CD4-positive, alpha-beta T cell (primary cell): ENCODE measurements around the gene GPX4. TPM values are rescaled to one million over a fixed set of nuclear protein-coding genes. Genes with fewer than 3 reads are reported as not detected.

Experiments used
- ATAC-seq: fragments of 200-7000 bp; cut with Tn5 transposase; one replicate; pipeline ENCODE4 v1.10.0; 2022; ENCODE audit warnings: mild to moderate bottlenecking; ENCODE audit not compliant: poor library complexity
- CTCF ChIA-PET: fragments of 350-600 bp; sonication (Branson Sonifier 250); formaldehyde crosslinking; loops from one replicate; lab custom pipeline; 2021; ENCODE audit warnings: antibody characterized with exemption, inconsistent platforms; lab: Charles Lee
- POLR2A ChIA-PET: fragments of 350-600 bp; sonication (Branson Sonifier 250); formaldehyde crosslinking; loops from one replicate; lab custom pipeline; 2021; ENCODE audit warnings: antibody characterized with exemption, inconsistent platforms; lab: Charles Lee
- DNase-seq, 14 experiments: peaks; one replicate each; pipeline ENCODE4 v3.0.0-alpha.2; 2013 to 2020; ENCODE audit warnings: mixed read lengths in 2 of 14
- H3K27ac ChIP-seq, 2 donors: one replicate each; pipeline versions ENCODE4 v1.5.1 to v1.7.0; 2013; ENCODE audit warnings: low read length in 2 of 2, low read depth in 1 of 2, mild to moderate bottlenecking in 1 of 2
- H3K27me3 ChIP-seq, 2 experiments: 1 replicate in 1 of 2; 2 replicates in 1 of 2; pipeline versions ENCODE4 v1.6.1 to v1.7.0; 2013; ENCODE audit warnings: low read length in 2 of 2, control low read depth in 1 of 2, mild to moderate bottlenecking in 1 of 2, moderate library complexity in 1 of 2; ENCODE audit not compliant: insufficient read depth in 2 of 2, control insufficient read depth in 1 of 2
- H3K36me3 ChIP-seq: one replicate; pipeline ENCODE4 v1.6.1; 2013; ENCODE audit warnings: low read length, control low read depth; ENCODE audit not compliant: insufficient read depth
- H3K4me1 ChIP-seq: one replicate; pipeline ENCODE4 v1.6.1; 2013; ENCODE audit warnings: low read length, control low read depth; ENCODE audit not compliant: insufficient read depth
- H3K4me3 ChIP-seq: one replicate; pipeline ENCODE4 v1.5.1; 2013; ENCODE audit warnings: mild to moderate bottlenecking, low read length, moderate library complexity
- H3K9me3 ChIP-seq, 2 experiments: 1 replicate in 1 of 2; 2 replicates in 1 of 2; pipeline versions ENCODE4 v1.6.1 to v1.7.0; 2013; ENCODE audit warnings: low read length in 2 of 2, mild to moderate bottlenecking in 2 of 2, control low read depth in 1 of 2, moderate library complexity in 1 of 2; ENCODE audit not compliant: control insufficient read depth in 1 of 2, insufficient read depth in 1 of 2
- H3K27ac Mint-ChIP-seq: one replicate; pipeline ENCODE4 v1.8.0; 2020; ENCODE audit warnings: mixed read lengths
- H3K27me3 Mint-ChIP-seq: one replicate; pipeline ENCODE4 v1.8.0; 2021; ENCODE audit warnings: mixed read lengths
- H3K36me3 Mint-ChIP-seq: one replicate; pipeline ENCODE4 v1.8.0; 2021; ENCODE audit warnings: low read depth, mixed read lengths
- H3K4me1 Mint-ChIP-seq: one replicate; pipeline ENCODE4 v1.8.0; 2021; ENCODE audit warnings: low read depth, mixed read lengths
- H3K4me3 Mint-ChIP-seq: one replicate; pipeline ENCODE4 v1.8.0; 2020; ENCODE audit warnings: mild to moderate bottlenecking, mixed read lengths
- H3K9me3 Mint-ChIP-seq: one replicate; pipeline ENCODE4 v1.8.0; 2020; ENCODE audit warnings: mixed read lengths
- intact Hi-C, 2 experiments: fragments of 100-400 bp; cut with DNase I in 1 of 2; cut with micrococcal nuclease in 1 of 2; formaldehyde crosslinking; loops; one replicate each; pipeline versions ENCODE4 v1.15.1 to v1.9.0; 2023 to 2025; cut with DNase I, micrococcal nuclease
- total RNA-seq, 174 experiments: library from RNA in 2 of 174; stranded (reverse) in 2 of 174; gene quantifications; one replicate each; pipeline ENCODE4 v1.2.3 and lab custom pipeline; 2021 to 2026
- TF ChIP-seq, protein P1 (sequence below): fragments of 200-600 bp; IDR thresholded peaks from one replicate; pipeline ENCODE4 v1.8.0; 2022; ENCODE audit warnings: antibody characterized with exemption, mild to moderate bottlenecking

The GPX4 gene
- total RNA-seq, 2 experiments from 2014 or later = 174 to 175 TPM

DNA sequence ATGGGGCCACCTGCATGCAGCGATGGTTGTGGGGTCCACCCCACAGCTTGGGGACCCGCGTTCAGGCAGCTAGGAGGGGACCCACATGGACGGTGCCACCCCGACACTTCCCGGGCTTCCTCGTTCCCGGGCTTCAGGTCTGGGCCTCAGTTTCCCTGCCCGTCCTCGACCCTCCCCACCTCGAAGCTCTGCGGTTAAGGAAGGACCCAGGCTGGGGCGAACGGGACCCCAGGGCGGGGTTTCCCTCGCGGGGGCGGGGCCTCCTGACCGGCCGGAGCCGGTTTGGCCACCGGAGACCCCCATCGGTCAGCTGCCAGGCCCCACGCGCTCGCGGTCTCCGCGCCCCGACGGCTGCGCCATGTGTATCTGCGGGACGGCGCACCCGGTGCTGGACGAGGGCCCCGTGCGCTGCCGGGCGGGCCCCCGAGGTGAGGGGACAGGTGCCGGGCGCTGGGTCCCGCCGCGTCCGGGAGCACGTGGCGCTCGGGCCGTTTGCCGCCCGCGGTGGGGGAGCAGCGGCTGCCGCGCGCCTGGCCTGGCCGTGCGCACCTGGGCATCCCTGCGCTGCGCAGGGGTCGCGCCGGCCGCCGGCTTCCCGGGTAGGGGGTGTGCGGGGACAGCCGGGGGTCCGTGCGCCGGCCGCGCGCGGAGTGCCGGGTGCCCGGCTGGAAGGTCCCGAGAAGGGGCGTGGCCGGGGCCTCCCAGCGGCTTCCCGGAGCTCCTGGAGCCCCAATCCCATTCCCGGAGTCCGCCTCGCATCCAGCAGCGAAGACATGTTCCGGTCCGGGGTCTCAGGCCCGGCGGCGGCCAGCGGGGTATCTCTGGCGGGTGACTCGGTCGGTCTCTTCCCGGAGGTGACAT is 32.6 kb upstream of the GPX4 start:
- Mint-ChIP-seq H3K27me3 (no peaks in the 10 kb centered on the region), H3K4me1 (peaks cover 59% of the 10 kb centered on the region), H3K27ac (peak overlapping the region; percentile 98), H3K9me3 (no peaks in the 10 kb centered on the region), H3K4me3 (peak overlapping the region; percentile 86), H3K36me3 (peaks cover 67% of the 10 kb centered on the region)
- peaks cover 85% of the 10 kb centered on the region for H3K4me1 ChIP-seq
- CTCF ChIA-PET = no interaction called here
- intact Hi-C loops = no loop called here
- H3K9me3 ChIP-seq = no peaks in the 10 kb centered on the region
- POLR2A ChIA-PET = interaction anchor here (2.2 to 21.0 kb wide), 4 partner anchors 11 to 43 kb away, joined by 6 to 1253 read pairs (median 81); partner anchors contain the start of gene ABCA7
- H3K27me3 ChIP-seq = no peaks in the 10 kb centered on the region
- DNase-seq = no peak
- H3K4me3 ChIP-seq = peak overlapping the region; percentile 5
- TF ChIP-seq, protein P1, sequence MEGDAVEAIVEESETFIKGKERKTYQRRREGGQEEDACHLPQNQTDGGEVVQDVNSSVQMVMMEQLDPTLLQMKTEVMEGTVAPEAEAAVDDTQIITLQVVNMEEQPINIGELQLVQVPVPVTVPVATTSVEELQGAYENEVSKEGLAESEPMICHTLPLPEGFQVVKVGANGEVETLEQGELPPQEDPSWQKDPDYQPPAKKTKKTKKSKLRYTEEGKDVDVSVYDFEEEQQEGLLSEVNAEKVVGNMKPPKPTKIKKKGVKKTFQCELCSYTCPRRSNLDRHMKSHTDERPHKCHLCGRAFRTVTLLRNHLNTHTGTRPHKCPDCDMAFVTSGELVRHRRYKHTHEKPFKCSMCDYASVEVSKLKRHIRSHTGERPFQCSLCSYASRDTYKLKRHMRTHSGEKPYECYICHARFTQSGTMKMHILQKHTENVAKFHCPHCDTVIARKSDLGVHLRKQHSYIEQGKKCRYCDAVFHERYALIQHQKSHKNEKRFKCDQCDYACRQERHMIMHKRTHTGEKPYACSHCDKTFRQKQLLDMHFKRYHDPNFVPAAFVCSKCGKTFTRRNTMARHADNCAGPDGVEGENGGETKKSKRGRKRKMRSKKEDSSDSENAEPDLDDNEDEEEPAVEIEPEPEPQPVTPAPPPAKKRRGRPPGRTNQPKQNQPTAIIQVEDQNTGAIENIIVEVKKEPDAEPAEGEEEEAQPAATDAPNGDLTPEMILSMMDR = no peak
- H3K36me3 ChIP-seq = peaks cover 75% of the 10 kb centered on the region
- peak overlapping the region in 1 of 2 donors; percentile 74 for H3K27ac ChIP-seq
- no peak for ATAC-seq

- Histone ChIP-seq H3K27me3 (no peaks in the 10 kb centered on the region), H3K27ac (peak overlapping the region; percentile 49 to 74), H3K4me3 (no peak overlapping the region), H3K9me3 (no peaks in the 10 kb centered on the region), H3K36me3 (peaks cover 78% of the 10 kb centered on the region), H3K4me1 (peaks cover 88% of the 10 kb centered on the region)
- Mint-ChIP-seq H3K27ac (peak overlapping the region; percentile 98), H3K36me3 (peaks cover 78% of the 10 kb centered on the region), H3K27me3 (peaks cover 4% of the 10 kb centered on the region), H3K4me1 (peaks cover 63% of the 10 kb centered on the region), H3K9me3 (no peaks in the 10 kb centered on the region), H3K4me3 (peak overlapping the region; percentile 86)
- DNase-seq = no peak
- ChIA-PET POLR2A (interaction anchor here (0.7 to 21.0 kb wide), 8 partner anchors 0 to 203 kb away, joined by 3 to 1253 read pairs (median 5); partner anchors contain the start of genes ABCA7, ARHGAP45, CIRBP and FAM174C), CTCF (no interaction called here)
- intact Hi-C loops = no loop called here
- TF ChIP-seq, protein P1 = no peak
- no peak for ATAC-seq
These were observed 31.3 kb upstream of the GPX4 start for GRCh38 chr19:1072371-1073015.

- peaks cover 91% of the 10 kb centered on the region for H3K4me1 ChIP-seq
- ChIA-PET POLR2A (interaction anchor here (0.7 to 21.0 kb wide), 10 partner anchors 1 to 202 kb away, joined by 3 to 1253 read pairs (median 10); partner anchors contain the start of genes ABCA7, ARHGAP45, CIRBP and CNN2), CTCF (no interaction called here)
- Mint-ChIP-seq H3K4me1 (peaks cover 63% of the 10 kb centered on the region), H3K4me3 (peak overlapping the region; percentile 86), H3K36me3 (peaks cover 78% of the 10 kb centered on the region), H3K9me3 (no peaks in the 10 kb centered on the region), H3K27ac (peak overlapping the region; percentile 98), H3K27me3 (peaks cover 4% of the 10 kb centered on the region)
- DNase-seq (peak in 2 of 14 experiments; percentile 26 to 58), ATAC-seq (no peak)
- H3K9me3 ChIP-seq = no peaks in the 10 kb centered on the region
- intact Hi-C loops = no loop called here
- H3K27me3 ChIP-seq = no peaks in the 10 kb centered on the region
- H3K4me3 ChIP-seq = no peak overlapping the region
- TF ChIP-seq, protein P1 = no peak
- H3K36me3 ChIP-seq = peaks cover 80% of the 10 kb centered on the region
- H3K27ac ChIP-seq = peak overlapping the region in 1 of 2 donors; percentile 74
These were observed 30.5 kb upstream of the GPX4 start for GRCh38 chr19:1073063-1073955.
